GM19463 (cell line): Measurements from ENCODE around the gene RANGAP1.
A peak's percentile ranks its signal among the peaks of the same experiment; 100 is the strongest.

Experiments used
- ATAC-seq: cut with Tn5 transposase; IDR thresholded peaks from one replicate; pipeline ENCODE4 v1.9.1; 2021; ENCODE audit warnings: mild to moderate bottlenecking, moderate library complexity; ENCODE audit not compliant: unreplicated experiment

RANGAP1 gene

GRCh38 chr22:41285820-41286638 is at the start of gene RANGAP1:
Gene RANGAP1, minus strand, starts transcription at chr22:41286187. Its CDS starts 5,143 bp downstream, at chr22:41281044.
- ATAC-seq = peak; percentile 97

GRCh38 chr22:41334951-41335635 is 49.1 kb upstream of the RANGAP1 start:
- ATAC-seq = no peak

- ATAC-seq = no peak
These were observed 48.2 kb upstream of the RANGAP1 start for GRCh38 chr22:41334215-41334614.

- ATAC-seq = no peak
These were observed 47.8 kb upstream of the RANGAP1 start for GRCh38 chr22:41333806-41334205.

- ATAC-seq = no peak
These were observed 46.4 kb upstream of the RANGAP1 start for GRCh38 chr22:41332217-41332939.

- no peak for ATAC-seq
These were observed 44.2 kb upstream of the RANGAP1 start for GRCh38 chr22:41330169-41330568.

- ATAC-seq = no peak
These were observed 41.1 kb upstream of the RANGAP1 start for GRCh38 chr22:41327124-41327523.

GRCh38 chr22:41324821-41325528 is 39.0 kb upstream of the RANGAP1 start:
- ATAC-seq = no peak

GRCh38 chr22:41320416-41321240 is 34.6 kb upstream of the RANGAP1 start:
- no peak for ATAC-seq

- ATAC-seq = no peak
These were observed 29.6 kb upstream of the RANGAP1 start for GRCh38 chr22:41315586-41315985.

GRCh38 chr22:41314821-41315220 is 28.8 kb upstream of the RANGAP1 start:
- ATAC-seq = no peak

- ATAC-seq = no peak
These were observed 25.5 kb upstream of the RANGAP1 start for GRCh38 chr22:41311487-41311886.

GRCh38 chr22:41310336-41310735 is 24.3 kb upstream of the RANGAP1 start:
- no peak for ATAC-seq

- ATAC-seq = no peak
These were observed 22.6 kb upstream of the RANGAP1 start for GRCh38 chr22:41308544-41308947.

GRCh38 chr22:41308054-41308453 is 22.1 kb upstream of the RANGAP1 start:
- no peak for ATAC-seq

- ATAC-seq = no peak
These were observed 19.7 kb upstream of the RANGAP1 start for GRCh38 chr22:41305646-41306045.

GRCh38 chr22:41302811-41303210 is 16.8 kb upstream of the RANGAP1 start:
- no peak for ATAC-seq

GRCh38 chr22:41302021-41302767 is 16.2 kb upstream of the RANGAP1 start:
- ATAC-seq = no peak
